ENCODE results near the gene ADGRL1.
"Not testable (repeated sequence)": the region's sequence is repeated elsewhere in the genome, so short reads cannot be mapped to it uniquely, and the experiment has no call there.

Gene ADGRL1

GRCh38 chr19:14205452-14206287, at the start of gene ADGRL1:
Gene ADGRL1 (minus strand): TSS chr19:14206169. CDS start chr19:14183602, 22,567 bp downstream.
- DNase-seq = peak; percentile 43

DNA sequence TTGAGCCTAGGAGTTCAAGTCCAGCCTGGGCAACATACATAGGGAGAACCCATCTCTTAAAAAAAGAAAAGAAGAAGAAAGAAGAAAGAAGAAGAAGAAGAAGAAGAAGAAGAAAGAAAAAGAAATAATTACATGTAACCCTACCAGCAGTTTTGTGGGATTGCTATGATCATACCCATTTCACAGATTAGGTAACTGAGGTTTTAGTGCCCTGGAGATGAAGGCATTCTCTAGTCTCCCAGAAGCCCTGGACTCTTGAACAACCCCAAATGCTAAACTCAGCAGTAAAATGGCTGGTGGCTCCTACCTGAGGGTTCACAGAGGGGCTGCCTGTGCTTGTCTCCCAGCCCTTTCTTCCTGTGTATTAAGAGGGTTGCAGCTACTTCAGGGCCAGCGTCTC, 49.3 kb upstream of the ADGRL1 start:
- not testable (repeated sequence) for DNase-seq

GRCh38 chr19:14253822-14254599, 48.0 kb upstream of the ADGRL1 start:
- not testable (repeated sequence) for DNase-seq

DNA sequence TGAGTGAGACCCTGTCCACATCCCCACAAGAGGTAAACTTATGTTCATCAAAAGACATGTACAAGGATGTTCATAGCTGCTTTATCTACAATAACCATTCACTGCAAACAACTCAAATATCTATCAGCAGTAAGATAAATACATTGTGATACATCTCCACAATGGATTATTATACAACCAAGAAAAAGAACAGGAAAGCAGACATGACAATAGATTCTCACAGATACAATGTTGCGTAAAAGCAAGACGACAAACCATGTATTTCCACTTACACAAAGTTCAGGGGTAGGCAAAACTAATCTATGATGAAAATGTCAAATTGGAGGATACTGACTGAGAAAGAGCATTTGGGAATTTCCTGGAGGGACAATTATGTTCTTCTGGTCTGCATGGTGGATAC, 46.2 kb upstream of the ADGRL1 start:
- not testable (repeated sequence) for DNase-seq

- DNase-seq = no peak
Measured at GRCh38 chr19:14250870-14251269, 44.9 kb upstream of the ADGRL1 start.

- not testable (repeated sequence) for DNase-seq
Measured at GRCh38 chr19:14250315-14250714, 44.3 kb upstream of the ADGRL1 start.

DNA sequence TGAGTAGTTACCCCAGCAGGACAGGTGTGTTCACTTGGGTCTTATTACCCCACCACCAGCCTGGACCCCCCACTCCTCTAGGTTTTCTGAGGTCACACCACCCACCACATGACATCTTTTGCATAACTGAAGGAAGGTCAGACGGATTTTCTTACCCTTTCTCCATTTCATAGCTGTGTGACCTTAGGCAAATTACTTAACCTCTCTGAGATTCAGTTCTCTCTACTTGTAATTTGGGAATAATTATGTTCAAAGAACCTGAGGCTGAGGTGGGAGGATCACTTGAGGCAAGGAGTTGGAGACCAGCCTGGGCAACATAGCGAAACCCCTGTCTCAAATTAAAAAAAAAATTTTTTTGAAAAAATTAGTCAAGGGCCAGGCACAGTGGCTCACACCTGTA, 43.9 kb upstream of the ADGRL1 start:
- not testable (repeated sequence) for DNase-seq

GRCh38 chr19:14249012-14249754, 43.2 kb upstream of the ADGRL1 start:
- DNase-seq = not testable (repeated sequence)

DNA sequence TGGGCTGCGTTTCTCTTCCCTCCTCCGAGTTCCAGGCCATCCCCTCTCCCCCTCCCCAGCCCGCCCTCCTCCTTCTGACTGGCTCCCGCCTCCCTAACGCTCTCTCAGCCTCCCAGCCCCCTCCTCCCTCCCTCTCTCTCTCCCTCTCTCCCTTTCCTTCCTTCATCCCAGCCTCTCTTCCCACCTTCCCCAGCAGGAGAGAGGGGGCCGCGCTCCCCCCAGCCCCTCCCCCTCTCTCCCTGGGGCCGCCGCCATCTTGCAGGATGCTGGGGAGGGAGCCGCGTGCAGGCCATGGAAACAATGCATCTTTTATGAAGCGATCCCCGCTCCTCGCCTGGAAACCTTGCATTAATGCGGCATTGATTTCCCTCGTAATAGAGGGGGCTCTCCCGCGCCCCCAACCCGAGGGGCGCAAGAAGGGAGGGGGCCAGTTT, 42.6 kb upstream of the ADGRL1 start:
- DNase-seq = peak; percentile 17

- DNase-seq = not testable (repeated sequence)
Measured at GRCh38 chr19:14247548-14248471, 41.8 kb upstream of the ADGRL1 start.

- not testable (repeated sequence) for DNase-seq
Measured at GRCh38 chr19:14247205-14247547, 41.2 kb upstream of the ADGRL1 start.

GRCh38 chr19:14244393-14244792, 38.4 kb upstream of the ADGRL1 start:
- DNase-seq = not testable (repeated sequence)

- not testable (repeated sequence) for DNase-seq
Measured at GRCh38 chr19:14243718-14244117, 37.7 kb upstream of the ADGRL1 start.

DNA sequence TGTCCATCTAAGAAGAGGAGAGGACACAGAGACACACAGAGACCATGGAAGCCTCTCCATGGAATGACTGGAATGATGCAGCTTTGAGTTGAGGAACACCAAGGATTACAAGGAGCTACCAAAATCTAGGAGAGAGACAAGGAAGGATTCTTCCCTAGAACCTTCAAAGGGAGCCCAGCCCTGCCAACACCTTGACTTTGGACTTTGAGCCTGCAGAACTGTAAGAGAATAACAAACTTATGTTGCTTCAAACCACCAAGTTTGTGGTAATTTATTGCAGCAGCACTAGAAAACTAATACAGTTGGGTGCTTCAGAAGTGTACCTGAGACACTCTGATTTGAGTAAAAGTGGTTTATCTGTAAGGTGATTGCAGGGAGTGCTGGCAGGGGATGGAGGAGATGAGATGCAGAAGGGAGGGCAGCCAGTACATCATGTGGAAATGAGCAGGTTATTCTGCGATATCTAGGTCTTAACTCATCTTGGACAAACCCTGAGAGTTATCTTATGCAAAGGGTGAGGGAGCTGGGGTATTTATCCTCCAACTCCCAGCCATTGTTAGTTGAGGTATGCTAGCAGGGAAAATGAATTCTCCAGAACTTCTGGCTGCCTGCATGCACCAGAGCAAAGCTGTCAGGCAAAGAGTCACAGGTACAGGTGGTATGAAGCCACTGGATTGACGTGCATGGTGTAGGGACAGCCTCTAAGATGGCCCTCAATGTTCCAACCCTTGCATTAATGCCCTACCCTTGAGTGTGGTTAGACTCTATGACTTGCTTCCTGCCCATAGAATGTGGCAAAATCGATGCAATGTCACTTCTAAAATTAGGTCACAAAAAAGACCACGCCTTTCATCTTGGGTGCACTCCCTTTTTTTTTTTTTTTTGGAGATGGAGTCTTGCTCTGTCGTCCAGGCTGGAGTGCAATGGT, 31.3 kb upstream of the ADGRL1 start:
- no peak for DNase-seq

DNA sequence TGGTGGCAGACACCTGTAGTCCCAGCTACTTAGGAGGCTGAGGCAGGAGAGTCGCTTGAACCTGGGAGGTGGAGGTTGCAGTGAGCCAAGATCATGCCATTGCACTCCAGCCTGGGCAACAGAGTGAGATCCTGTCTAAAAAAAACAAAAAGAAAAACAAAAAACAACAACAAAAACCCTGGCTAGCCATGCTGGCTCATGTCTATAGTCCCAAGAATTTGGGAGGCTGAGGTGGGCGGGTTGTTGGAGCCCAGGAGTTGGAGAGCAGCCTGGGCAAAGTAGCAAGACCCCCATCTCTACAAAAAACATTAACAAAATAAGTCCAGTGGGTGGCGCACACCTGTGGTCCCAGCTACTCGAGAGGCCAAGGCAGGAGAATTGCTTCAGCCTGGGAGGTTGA, 27.0 kb upstream of the ADGRL1 start:
- DNase-seq = not testable (repeated sequence)

- not testable (repeated sequence) for DNase-seq
Measured at GRCh38 chr19:14228446-14229071, 22.6 kb upstream of the ADGRL1 start.

DNA sequence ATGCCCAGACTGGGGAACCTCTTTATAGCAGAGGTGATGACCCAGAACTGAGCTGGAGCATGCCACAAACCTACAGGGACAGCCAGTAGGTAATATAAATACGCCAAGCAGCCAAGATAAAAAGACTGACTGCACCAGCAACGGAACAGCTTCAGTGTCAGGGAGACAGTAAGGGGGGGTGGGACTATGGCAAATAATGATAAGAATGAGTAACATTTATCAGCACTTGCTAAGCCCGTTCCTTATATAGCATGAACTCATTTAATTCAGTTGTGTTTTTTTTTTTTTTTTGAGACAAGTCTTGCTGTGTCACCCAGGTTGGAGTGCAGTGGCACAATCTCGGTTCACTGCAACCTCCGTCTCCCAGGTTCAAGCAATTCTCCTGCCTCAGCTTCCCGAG, 20.5 kb upstream of the ADGRL1 start:
- not testable (repeated sequence) for DNase-seq

- DNase-seq = no peak
Measured at GRCh38 chr19:14222886-14223285, 16.9 kb upstream of the ADGRL1 start.

DNA sequence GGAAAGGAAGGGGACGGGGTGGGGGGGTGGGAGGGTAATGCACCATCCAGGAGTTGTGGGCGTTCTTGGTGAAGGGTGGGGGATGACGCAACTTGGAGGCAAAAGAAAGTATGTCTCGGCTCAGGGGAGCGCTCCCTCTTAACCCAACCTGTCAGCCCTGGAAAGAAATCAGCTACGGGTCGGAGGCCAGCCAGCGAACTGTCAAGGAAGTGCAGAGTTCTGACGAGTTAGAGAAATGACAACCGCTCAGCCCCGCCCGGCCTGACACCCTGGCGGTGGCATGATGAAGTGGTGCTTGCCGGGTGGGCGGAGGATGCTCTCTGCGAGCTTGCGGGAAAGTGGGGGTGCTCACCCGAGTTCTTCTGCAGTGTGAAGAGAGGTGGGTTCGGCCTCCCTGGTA, 15.4 kb upstream of the ADGRL1 start:
- DNase-seq = peak; percentile 80

GRCh38 chr19:14218620-14219330, 12.8 kb upstream of the ADGRL1 start:
- no peak for DNase-seq

All from CD4-positive, alpha-beta T cell treated with Interleukin-21 for 1 hour (primary cell).